AG09319 (cell line): ENCODE data around the gene HOMEZ.

Experiments
- DNase-seq: peaks from one replicate; pipeline ENCODE4 v3.0.0-alpha.2; 2010; ENCODE audit warnings: low read depth; ENCODE audit errors: extremely low read depth
- CTCF ChIP-seq: IDR thresholded peaks from 2 replicates; pipeline ENCODE4 v1.5.1; 2011; ENCODE audit warnings: low read depth, mild to moderate bottlenecking, inconsistent platforms, low read length, moderate library complexity

The HOMEZ gene

DNA sequence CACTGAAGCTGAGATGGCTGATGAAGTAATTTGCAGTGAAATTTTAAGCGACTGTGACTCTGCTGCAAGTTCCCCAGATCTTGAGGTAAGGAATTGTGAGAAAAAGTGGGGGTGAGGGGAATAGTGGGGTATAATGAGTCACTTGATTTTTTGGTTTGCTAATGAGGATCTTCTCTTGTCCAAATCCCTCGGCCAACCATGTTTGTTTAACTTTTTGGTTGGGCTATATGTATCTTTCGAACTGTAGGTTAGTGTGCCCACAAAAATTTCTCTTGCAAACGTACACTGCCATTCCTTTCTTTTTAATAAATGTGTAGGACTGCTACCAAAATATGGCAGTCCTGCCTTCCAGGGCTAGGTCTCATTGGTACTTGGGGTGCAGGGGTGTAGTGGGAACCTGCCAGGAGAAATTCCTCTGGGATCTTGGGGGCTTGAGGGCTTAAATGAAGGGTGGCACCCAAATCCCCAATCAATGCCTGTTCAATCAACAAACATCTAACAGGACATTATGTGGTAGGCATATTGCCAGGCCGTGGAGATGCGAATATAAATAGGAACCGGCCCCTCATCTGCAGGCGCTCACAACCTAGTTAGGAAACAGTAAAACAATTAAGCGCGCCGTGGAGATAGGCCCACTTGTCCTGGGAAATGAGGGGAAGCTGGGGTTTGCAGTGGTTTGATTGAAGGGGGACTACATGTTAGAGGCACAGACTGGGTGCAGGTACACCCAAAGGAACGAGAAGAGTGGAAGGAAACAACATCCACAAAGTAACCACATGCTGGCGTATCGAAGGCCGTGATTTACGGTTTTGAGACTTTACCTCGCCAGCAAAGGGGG, 34.0 kb upstream of the HOMEZ start:
- no peak for TF ChIP-seq CTCF

GRCh38 chr14:23316300-23316699, 30.4 kb upstream of the HOMEZ start:
- no peak for DNase-seq
- TF ChIP-seq CTCF = no peak

More for the DNA sequence above, 34.0 kb upstream of the HOMEZ start:
- DNase-seq = no peak

- no peak for TF ChIP-seq CTCF
- no peak for DNase-seq
Measured at GRCh38 chr14:23310546-23310945, 24.6 kb upstream of the HOMEZ start.

DNA sequence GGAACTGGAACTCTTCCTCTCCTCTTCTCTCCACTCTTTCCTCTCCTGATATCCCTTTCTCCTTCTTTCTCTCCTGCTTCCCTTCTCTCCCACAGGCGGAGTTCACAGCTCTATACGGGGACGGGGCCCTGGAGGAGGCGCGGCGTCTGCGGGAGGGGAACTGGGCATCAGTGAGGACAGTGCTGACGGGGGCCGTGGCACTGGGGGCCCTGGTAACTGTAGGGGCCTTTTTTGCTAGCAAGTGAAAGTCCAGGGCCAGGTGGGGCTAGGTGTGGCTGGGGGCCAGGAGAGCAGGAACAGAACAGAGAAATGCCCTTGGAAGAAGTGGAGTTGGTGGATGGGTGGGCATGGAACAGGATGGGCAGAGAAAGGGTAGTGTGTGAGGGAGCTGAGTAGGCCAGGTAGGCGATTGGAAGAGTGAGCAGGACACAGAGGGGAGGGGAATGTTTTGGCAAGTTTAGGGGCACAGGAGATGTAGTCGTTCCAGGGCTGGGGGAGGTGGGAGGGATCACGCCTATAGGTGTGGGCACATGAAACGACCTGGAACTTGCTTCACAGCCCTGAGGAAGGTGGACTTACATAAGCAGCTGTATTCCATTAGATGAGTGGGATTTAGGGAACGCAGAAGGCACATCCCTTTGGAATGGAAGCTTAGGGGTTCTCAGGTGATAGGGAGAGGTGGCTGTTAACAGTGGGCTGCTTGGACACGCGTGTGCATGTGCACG, 23.0 kb upstream of the HOMEZ start:
- TF ChIP-seq CTCF = no peak
- DNase-seq = no peak

- TF ChIP-seq CTCF = no peak
- no peak for DNase-seq
Measured at GRCh38 chr14:23307687-23308644, 22.0 kb upstream of the HOMEZ start.

DNA sequence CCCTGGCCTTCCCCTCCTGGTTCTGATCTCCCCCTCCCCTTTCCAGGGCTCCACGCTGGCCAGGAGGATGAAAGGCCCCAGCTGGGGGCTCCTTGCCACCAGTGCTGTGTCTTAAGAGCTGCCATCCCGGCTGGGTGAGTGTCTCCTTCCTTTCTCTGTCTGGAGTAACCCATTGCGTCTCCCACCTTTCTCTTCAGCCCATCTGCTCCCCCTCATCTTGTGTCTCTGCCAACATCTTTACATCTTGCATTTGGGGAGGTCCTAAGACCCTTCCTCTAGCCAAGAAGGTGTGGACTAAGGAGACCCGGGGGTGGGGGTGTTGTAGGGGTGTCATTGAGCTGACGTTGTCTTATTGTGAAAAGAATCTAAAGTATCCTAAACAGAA, 21.2 kb upstream of the HOMEZ start:
- DNase-seq = no peak
- TF ChIP-seq CTCF = no peak
